Measurements from ENCODE around the gene UGT1A10.

The UGT1A10 gene

GRCh38 chr2:233656443-233656842, 20.2 kb downstream of the UGT1A10 start:
- no peak for DNase-seq

GRCh38 chr2:233658610-233659009, 22.4 kb downstream of the UGT1A10 start:
- DNase-seq, result no peak

GRCh38 chr2:233663911-233664310, 27.7 kb downstream of the UGT1A10 start:
- no peak for DNase-seq

- no peak for DNase-seq
Measured at GRCh38 chr2:233668605-233669260, 32.5 kb downstream of the UGT1A10 start.

GRCh38 chr2:233671290-233672161, 35.3 kb downstream of the UGT1A10 start, which contains the start of gene UGT1A9:
Gene UGT1A9, plus strand, starts transcription at chr2:233671898. Its CDS starts 37 bp downstream, at chr2:233671935.
- DNase-seq, result no peak

- no peak for DNase-seq
Measured at GRCh38 chr2:233672886-233673285, 36.6 kb downstream of the UGT1A10 start.

GRCh38 chr2:233673896-233674295, 37.6 kb downstream of the UGT1A10 start:
- no peak for DNase-seq

- DNase-seq, result no peak
Measured at GRCh38 chr2:233674314-233674713, 38.1 kb downstream of the UGT1A10 start.

GRCh38 chr2:233674995-233675394, 38.7 kb downstream of the UGT1A10 start:
- DNase-seq, result no peak

GRCh38 chr2:233676046-233676445, 39.8 kb downstream of the UGT1A10 start:
- DNase-seq, result no peak

- no peak for DNase-seq
Measured at GRCh38 chr2:233679196-233679595, 42.9 kb downstream of the UGT1A10 start.

- DNase-seq, result no peak
Measured at GRCh38 chr2:233680361-233681045, 44.3 kb downstream of the UGT1A10 start.

- no peak for DNase-seq
Measured at GRCh38 chr2:233681521-233682099, 45.4 kb downstream of the UGT1A10 start, which contains the start of gene UGT1A7. Gene UGT1A7, plus strand, starts transcription at chr2:233681901. Its CDS starts 37 bp downstream, at chr2:233681938.

GRCh38 chr2:233684640-233685039, 48.4 kb downstream of the UGT1A10 start:
- DNase-seq, result no peak

GRCh38 chr2:233686928-233687327, 50.7 kb downstream of the UGT1A10 start:
- DNase-seq, result no peak

- no peak for DNase-seq
Measured at GRCh38 chr2:233688341-233688740, 52.1 kb downstream of the UGT1A10 start.

- DNase-seq, result no peak
Measured at GRCh38 chr2:233689031-233689430, 52.8 kb downstream of the UGT1A10 start.

GRCh38 chr2:233689501-233689900, 53.3 kb downstream of the UGT1A10 start:
- no peak for DNase-seq

GRCh38 chr2:233690444-233690843, 54.2 kb downstream of the UGT1A10 start:
- no peak for DNase-seq

- DNase-seq, result no peak
Measured at GRCh38 chr2:233691443-233692433, 55.5 kb downstream of the UGT1A10 start.

- DNase-seq, result no peak
Measured at GRCh38 chr2:233692648-233693047, 56.4 kb downstream of the UGT1A10 start, which contains the start of gene UGT1A6. Gene UGT1A6, plus strand, starts transcription at chr2:233692890. Its CDS starts 115 bp downstream, at chr2:233693005.

GRCh38 chr2:233693963-233694362, 57.7 kb downstream of the UGT1A10 start:
- DNase-seq, result no peak

Measured in SIG-M5 (cell line).